HG03039 (cell line): ENCODE measurements around the gene CCL21.

ENCODE experiments used
- ATAC-seq: cut with Tn5 transposase; IDR thresholded peaks from one replicate; pipeline ENCODE4 v1.9.1; 2021; ENCODE audit warnings: mild to moderate bottlenecking, moderate library complexity; ENCODE audit not compliant: unreplicated experiment

CCL21 gene

DNA sequence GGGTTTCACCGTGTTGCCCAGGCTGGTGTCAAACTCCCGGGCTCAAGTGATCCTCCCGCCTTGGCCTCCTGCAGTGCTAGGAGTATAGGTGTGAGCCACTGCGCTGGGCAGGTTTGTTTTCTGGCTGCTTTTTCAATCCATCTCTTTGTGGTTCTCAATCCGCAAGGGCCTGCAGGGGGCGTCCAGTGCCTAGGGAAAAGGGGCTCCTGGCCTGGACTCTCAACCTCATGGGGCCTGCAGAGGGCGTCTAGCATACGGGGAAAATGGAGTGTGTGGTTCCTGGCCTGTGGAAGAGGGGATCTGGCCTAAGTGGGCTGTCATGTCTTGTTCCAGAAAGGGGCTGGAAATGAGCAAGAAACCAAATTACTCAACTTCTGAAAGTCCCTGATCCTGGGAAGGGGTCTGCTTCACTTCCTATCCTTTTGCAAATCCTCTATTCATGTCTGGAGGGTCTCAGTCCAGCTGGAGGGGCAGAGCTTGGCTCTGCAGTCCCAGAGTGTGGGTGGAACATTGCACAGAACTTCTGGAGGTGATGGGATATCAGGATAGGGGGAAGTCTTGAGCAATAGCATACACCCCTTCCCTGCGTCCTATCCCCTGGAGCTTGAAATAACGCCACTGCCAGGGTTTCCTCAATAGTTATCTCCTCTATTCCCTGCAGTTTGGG, 34.8 kb downstream of the CCL21 start:
- no peak for ATAC-seq

DNA sequence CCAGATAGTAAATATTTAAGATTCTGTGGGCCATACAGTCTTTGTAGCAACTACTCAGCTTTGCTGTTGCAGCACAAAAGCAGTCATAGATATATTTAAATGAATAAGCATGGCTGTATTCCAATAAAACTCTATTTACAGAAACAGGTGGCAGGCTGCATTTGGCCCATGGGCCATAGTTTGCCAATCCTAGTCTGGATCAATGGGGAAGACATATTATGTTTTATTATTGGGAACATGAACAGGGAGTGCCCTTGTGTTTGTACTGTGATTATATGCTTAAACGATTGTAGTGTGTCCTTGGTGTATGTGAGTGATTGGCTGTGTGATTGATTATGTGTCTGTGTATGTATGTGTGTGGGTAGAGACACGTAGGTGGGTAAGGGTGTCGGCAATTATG, 35.5 kb downstream of the CCL21 start:
- no peak for ATAC-seq

DNA sequence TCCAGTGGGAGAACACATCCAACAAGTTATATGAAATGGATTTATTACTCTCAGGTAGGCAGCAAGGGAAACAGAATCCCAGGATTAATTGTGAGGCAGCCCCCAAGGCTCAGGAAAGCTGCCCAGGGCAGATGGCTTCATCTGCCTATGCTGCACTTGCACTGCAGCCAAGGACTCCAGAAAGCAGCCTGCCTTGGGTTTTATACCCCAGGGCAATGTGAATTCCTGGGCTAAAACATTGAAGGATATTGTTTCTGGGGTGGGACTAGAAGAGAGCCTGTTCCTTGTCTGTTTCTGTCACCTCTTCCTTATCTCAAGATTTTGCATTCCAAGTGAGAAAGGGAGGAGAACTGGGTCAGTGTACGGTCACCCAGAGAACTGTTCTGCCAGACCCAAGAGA, 38.6 kb downstream of the CCL21 start:
- ATAC-seq = no peak

GRCh38 chr9:34669809-34670562, 40.0 kb downstream of the CCL21 start:
- ATAC-seq = no peak

DNA sequence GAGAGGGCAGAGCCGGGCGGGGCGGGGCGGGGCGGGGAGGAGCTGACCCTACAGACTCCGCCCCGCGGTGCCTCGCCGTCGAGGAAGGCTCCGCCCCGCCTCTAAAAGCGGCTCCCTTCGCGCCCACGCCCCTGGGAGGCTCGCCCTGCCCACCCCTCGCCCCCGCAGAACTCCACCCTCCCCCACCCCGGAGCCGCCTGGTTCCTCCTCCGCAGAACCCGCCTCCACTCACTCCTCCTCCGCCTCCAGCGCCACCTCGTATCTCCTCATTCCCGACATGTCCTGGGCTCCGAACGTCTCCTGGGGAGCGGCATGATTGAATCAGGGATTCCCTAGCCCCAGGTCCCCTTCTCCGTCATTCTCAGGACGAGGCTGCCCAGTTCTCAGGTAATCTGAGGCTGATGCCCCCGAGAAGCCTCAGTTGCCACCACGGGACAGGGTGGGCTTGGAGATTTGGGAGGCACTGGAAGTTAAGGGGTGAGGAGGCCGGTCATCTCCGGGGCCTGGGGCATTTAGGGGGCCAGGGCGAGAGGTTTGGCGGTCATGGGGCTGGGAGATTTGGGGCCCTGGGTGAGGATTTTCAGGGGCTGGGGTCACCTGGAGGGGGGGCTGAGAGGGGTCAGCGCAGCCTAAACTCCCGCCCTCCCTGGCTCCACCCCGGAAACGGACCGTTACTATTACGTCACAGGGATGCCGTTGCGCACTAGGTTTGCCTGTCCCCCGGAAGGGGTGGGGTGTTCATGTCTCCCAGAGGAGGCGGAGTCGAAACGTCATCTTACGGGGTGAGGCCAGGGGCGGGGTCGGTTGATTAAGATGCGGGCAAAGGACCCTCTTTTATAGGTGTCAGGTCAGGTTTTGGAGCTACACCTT, 44.3 kb downstream of the CCL21 start:
- peak; percentile 58 for ATAC-seq

DNA sequence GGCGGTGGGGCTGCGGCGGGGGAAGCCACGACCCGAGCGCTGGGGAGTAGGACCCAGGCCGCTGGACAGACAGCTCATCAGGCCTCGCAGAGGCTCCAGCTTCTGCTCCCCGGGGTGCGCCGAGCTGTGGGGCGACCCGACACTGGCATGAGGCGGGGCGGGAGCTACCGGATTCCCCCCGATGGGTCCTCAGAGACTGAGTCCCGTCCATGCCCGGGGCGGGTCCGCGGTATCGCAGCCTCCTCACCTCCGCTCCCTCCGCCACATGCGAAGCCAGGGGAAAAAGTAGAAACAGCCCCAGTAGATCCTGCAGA, 44.9 kb downstream of the CCL21 start:
- ATAC-seq = no peak

DNA sequence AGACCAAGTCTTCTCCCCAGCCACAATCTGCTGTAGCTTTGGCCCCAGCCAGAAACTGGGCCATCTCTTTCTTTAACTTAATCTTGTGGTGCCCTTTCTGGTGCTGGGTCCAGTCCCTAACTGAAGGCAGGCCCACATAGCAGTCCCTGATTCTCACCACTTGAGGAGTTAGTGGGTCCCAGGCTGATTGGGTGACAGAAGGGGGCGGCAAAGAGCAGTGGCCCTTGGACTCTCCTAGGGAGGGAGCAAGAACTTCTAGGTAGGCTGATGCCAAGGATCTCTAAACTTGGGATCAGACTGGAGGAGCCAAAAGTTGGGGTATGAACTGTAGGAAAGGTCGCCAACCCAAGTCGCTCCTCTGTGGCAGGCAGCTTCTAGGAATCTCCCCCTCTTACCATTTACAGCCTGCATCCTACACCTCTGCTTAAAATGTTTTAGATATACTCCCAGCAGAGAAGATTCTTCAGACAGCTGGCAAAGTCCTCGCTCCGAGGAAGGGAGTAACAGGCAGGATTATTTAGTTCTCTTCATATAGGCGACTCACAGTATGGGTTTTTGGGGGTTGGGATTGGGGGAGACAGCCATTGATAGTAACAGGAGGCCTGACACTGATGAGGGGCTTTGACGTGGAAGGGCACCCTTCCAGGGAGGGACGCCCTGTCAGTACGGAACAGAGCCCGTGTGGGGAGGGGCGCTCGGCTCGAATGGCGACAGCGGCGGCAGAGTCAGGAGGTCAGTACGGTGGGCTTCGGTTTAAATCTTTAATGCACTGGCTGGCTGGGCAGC, 45.5 kb downstream of the CCL21 start:
- ATAC-seq = peak; percentile 33

DNA sequence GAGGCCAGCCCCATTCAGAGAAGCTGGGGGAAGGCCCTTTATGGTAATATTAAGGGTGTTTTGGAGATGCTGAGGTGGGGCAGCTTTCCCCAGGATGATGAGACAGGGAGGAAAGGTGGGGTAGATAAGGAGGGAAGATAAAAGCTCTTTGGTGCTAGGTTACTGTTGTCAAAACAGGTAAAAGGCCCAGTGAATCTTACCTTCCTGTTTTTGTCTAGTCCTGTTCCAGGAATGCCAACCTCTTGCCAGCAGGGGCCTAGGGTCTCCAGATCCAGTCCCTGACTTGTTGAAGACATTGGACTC, 46.7 kb downstream of the CCL21 start:
- ATAC-seq = no peak

GRCh38 chr9:34662526-34663302, 47.2 kb downstream of the CCL21 start, which contains the start of gene CCL27:
Gene CCL27, minus strand, starts transcription at chr9:34662657. Its CDS starts 24 bp downstream, at chr9:34662633.
- ATAC-seq = no peak

DNA sequence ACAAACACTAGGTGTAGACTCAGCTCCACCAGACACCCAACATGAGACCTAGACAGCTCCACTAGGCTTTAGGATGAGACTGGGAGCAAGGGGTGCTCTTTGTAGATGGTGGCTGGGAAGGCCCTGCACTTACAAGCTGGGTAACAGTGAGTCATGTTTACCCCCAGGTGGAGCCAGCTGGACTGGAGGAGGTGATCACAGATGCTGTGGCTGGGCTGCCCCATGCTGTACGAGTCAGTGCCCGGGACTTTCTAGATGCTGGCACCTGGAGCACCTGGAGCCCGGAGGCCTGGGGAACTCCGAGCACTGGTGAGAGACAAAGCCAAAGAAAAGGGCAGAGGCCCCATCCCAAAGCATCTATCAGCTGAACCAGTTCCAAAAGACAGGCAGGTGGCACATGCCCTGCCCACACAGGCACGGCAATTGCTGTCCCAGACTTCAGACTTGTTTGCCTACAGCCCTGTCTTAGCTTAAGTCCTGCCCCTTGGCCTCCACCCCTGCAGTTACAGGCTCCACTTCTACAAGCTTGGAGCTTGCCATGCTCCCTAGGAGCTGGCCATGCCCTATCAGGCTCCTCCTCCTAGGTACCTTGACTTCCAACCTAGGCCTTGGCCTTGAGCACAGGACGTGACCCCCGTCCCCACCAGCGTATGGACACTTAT, 50.2 kb downstream of the CCL21 start:
- ATAC-seq = no peak
